Smooth muscle cell (in vitro differentiated cells): ENCODE data around the gene WDR38. TPM values are rescaled to one million over a fixed set of nuclear protein-coding genes. Genes with fewer than 3 reads are reported as not detected.
A peak's percentile ranks its signal among the peaks of the same experiment; 100 is the strongest.

Experiments used
- DNase-seq: peaks from one replicate; lab custom pipeline; 2025; ENCODE audit not compliant: unreplicated experiment; lab: John Stamatoyannopoulos, UW
- H2AFZ ChIP-seq: fragments of 200-600 bp; sonication (generic); 2 replicates; pipeline ENCODE4 v1.6.0; 2016; ENCODE audit warnings: antibody characterized with exemption, low read depth, mild to moderate bottlenecking
- H3F3A ChIP-seq: fragments of 200-600 bp; sonication (generic); 2 replicates; pipeline ENCODE4 v1.6.0; 2017; ENCODE audit warnings: antibody characterized with exemption, low read depth
- H3K27ac ChIP-seq: fragments of 200-600 bp; sonication (generic); 2 replicates; pipeline ENCODE4 v1.5.1; 2016; ENCODE audit warnings: low read depth, mild to moderate bottlenecking
- H3K27me3 ChIP-seq: fragments of 200-600 bp; sonication (generic); 2 replicates; pipeline ENCODE4 v1.6.1; 2016; ENCODE audit warnings: low read depth, mild to moderate bottlenecking
- H3K36me3 ChIP-seq: fragments of 200-600 bp; sonication (generic); 2 replicates; pipeline ENCODE4 v1.5.1; 2016; ENCODE audit warnings: low read depth
- H3K4me1 ChIP-seq: fragments of 200-600 bp; sonication (generic); 2 replicates; pipeline ENCODE4 v1.5.1; 2016; ENCODE audit warnings: low read depth
- H3K4me2 ChIP-seq: fragments of 200-600 bp; sonication (generic); 2 replicates; pipeline ENCODE4 v1.6.0; 2016; ENCODE audit warnings: mild to moderate bottlenecking
- H3K4me3 ChIP-seq: fragments of 200-600 bp; sonication (generic); 2 replicates; pipeline ENCODE4 v1.5.1; 2016; ENCODE audit warnings: mild to moderate bottlenecking
- H3K79me2 ChIP-seq: fragments of 200-600 bp; sonication (generic); 2 replicates; pipeline ENCODE4 v1.6.0; 2016; ENCODE audit warnings: low read depth, mild to moderate bottlenecking
- H3K9ac ChIP-seq: fragments of 200-600 bp; sonication (generic); 2 replicates; pipeline ENCODE4 v1.6.0; 2016; ENCODE audit warnings: low read depth
- H3K9me3 ChIP-seq: fragments of 200-600 bp; sonication (generic); replicated peaks from 2 replicates; pipeline ENCODE4 v1.5.1; 2016; ENCODE audit warnings: low read depth
- H4K20me1 ChIP-seq: fragments of 200-600 bp; sonication (generic); 2 replicates; pipeline ENCODE4 v1.6.0; 2016; ENCODE audit warnings: low read depth
- WGBS: methylation state at CpG from one replicate; pipeline ENCODE4 v1.1.7; 2016; ENCODE audit warnings: low lambda C conversion rate; 5-methylcytosine and 5-hydroxymethylcytosine counted together
- polyA plus RNA-seq: library from polyadenylated mRNA; unstranded; fragments of >200 nt; fragmentation: Nextera tagmentation; extraction: Ambion mirVana; gene quantifications from 2 replicates; pipeline ENCODE4 v1.2.1, GENCODE V29; 2016
- total RNA-seq: library from RNA; depleted of rRNA; stranded (reverse); fragments of >200 nt; gene quantifications from 2 replicates; pipeline ENCODE4 v1.2.3, GENCODE V29; 2014
- TF ChIP-seq, protein P1 (sequence below): fragments of 200-600 bp; sonication (generic); IDR thresholded peaks from 2 replicates; pipeline ENCODE4 v1.5.1; 2017; ENCODE audit warnings: borderline replicate concordance, mild to moderate bottlenecking, antibody characterized with exemption; ENCODE audit not compliant: insufficient read depth, poor library complexity, severe bottlenecking

WDR38 gene
- total and polyA plus RNA-seq, 2 experiments from 2014 or later: not detected

DNA sequence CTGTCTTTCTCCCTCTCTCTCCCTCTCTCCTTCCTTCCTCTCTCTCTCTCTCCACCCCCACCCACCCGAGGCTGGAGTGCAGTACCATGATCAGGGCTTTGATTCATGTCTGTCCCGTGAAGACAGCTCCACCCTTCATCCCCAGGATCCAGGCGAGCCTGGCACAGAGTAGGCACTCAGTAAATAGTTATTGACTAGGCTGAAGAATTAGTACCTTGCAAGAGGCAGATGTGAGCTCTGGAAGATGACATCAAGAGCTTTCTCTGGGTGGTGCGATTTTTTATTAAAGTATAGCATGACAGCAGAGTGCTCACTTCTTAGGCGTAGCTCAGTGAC lies 24.0 kb upstream of the WDR38 start:
- H3K9ac ChIP-seq: no peak overlapping the region
- no peak for DNase-seq
- H3K4me2 ChIP-seq: no peak overlapping the region
- no peaks in the 10 kb centered on the region for H3K4me1 ChIP-seq
- no peaks in the 10 kb centered on the region for H3K36me3 ChIP-seq
- peaks cover 2% of the 10 kb centered on the region for H3F3A ChIP-seq
- no peak overlapping the region for H3K27ac ChIP-seq
- no peaks in the 10 kb centered on the region for H4K20me1 ChIP-seq
- TF ChIP-seq, protein P1, sequence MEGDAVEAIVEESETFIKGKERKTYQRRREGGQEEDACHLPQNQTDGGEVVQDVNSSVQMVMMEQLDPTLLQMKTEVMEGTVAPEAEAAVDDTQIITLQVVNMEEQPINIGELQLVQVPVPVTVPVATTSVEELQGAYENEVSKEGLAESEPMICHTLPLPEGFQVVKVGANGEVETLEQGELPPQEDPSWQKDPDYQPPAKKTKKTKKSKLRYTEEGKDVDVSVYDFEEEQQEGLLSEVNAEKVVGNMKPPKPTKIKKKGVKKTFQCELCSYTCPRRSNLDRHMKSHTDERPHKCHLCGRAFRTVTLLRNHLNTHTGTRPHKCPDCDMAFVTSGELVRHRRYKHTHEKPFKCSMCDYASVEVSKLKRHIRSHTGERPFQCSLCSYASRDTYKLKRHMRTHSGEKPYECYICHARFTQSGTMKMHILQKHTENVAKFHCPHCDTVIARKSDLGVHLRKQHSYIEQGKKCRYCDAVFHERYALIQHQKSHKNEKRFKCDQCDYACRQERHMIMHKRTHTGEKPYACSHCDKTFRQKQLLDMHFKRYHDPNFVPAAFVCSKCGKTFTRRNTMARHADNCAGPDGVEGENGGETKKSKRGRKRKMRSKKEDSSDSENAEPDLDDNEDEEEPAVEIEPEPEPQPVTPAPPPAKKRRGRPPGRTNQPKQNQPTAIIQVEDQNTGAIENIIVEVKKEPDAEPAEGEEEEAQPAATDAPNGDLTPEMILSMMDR: no peak
- H3K9me3 ChIP-seq: no peaks in the 10 kb centered on the region
- no peaks in the 10 kb centered on the region for H3K27me3 ChIP-seq
- H2AFZ ChIP-seq: no peak overlapping the region
- WGBS: 69% methylated on average over 5 of the region's 5 CpGs
- H3K4me3 ChIP-seq: no peak overlapping the region
- no peaks in the 10 kb centered on the region for H3K79me2 ChIP-seq

DNA sequence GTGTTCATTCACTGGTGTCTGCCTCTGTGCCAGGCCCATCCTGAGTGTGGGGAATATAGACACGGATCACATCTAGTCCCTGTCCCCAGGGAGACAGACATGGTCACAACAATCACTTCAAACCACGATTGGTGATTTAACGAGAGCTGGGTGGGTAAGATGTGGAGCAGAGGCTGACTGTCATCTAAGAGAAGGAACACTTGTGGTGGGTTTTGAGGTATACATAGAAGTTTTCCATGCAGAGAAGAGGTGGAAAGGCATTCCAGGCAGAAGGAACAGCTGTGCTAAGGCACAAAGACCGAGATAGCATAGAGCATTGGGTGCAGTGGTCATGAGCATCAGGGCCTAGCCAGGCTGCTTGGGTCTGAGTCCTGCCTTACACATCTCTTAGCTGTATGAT lies 22.7 kb upstream of the WDR38 start:
- no peaks in the 10 kb centered on the region for H3K36me3 ChIP-seq
- 64% methylated on average over 4 of the region's 4 CpGs for whole genome bisulfite sequencing
- no peak overlapping the region for H3K9ac ChIP-seq
- no peaks in the 10 kb centered on the region for H3K79me2 ChIP-seq
- no peaks in the 10 kb centered on the region for H3K4me1 ChIP-seq
- no peak overlapping the region for H3K27ac ChIP-seq
- H3K4me2 ChIP-seq: no peak overlapping the region
- no peaks in the 10 kb centered on the region for H3K9me3 ChIP-seq
- no peaks in the 10 kb centered on the region for H3K27me3 ChIP-seq
- peaks cover 2% of the 10 kb centered on the region for H3F3A ChIP-seq
- TF ChIP-seq, protein P1: no peak
- no peaks in the 10 kb centered on the region for H4K20me1 ChIP-seq
- H2AFZ ChIP-seq: no peak overlapping the region
- DNase-seq: no peak
- H3K4me3 ChIP-seq: no peak overlapping the region

DNA sequence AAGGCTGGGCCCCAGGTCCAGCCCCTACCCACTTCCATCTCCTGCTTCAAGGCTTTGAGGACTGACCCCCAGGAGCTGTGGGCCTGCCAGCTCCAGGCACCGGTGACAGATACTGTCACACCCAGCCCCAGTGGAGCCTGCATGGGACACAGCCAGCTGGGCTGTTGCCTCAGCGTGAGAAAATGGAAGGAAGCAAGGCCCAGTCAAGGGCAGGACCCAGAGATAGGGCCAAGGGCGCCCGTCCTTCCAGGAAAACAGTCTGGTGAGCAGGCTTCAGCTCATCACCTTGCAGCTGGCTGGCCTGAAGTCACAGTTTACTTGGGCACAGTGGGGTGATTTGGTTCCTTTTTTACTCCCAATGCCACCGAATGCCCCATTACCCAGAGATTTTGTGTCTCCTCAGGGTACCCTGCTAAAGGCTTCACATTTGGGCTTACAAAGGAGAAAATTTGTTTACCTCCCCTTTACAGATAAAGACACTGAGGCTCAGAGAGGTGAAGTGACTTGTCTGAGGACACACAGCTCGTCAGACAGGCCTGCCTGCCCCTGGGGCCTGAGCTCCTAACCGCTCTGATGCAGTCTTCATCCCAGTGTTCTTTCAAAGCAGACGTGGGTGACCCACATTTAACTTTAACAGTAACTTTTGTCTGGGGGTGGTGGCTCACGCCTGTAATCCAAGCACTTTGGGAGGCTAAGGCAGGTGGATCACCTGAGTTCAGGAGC lies 21.5 kb upstream of the WDR38 start:
- TF ChIP-seq, protein P1: no peak
- H3K4me1 ChIP-seq: no peaks in the 10 kb centered on the region
- H4K20me1 ChIP-seq: no peaks in the 10 kb centered on the region
- H3K9ac ChIP-seq: no peak overlapping the region
- 92% methylated on average over 9 of the region's 9 CpGs for WGBS
- no peak for DNase-seq
- no peaks in the 10 kb centered on the region for H3K27me3 ChIP-seq
- H3K4me3 ChIP-seq: no peak overlapping the region
- H3K36me3 ChIP-seq: no peaks in the 10 kb centered on the region
- no peaks in the 10 kb centered on the region for H3K9me3 ChIP-seq
- no peak overlapping the region for H3K27ac ChIP-seq
- H3K79me2 ChIP-seq: no peaks in the 10 kb centered on the region
- H2AFZ ChIP-seq: no peak overlapping the region
- H3K4me2 ChIP-seq: no peak overlapping the region
- H3F3A ChIP-seq: peaks cover 2% of the 10 kb centered on the region

DNA sequence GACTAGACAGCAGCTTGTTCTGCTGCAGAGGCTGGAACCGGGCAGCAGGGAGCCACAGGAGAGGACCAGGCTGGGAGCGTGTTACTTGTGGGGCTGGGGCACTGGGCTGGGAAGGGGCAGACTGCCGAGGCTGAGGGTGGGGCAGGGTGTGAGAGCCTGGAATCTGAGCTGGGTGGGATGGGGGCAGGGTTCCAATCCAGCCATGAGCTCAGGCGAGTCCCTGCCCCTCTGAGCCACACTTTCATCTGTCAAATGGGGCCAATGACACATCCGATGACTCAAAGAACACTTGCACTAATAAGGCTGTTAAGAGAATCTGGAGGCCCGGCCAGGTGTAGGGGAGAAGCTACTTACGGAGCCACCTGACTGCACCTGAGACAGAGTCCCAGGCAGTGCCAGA lies 18.7 kb upstream of the WDR38 start:
- H3K36me3 ChIP-seq: no peaks in the 10 kb centered on the region
- H3K27me3 ChIP-seq: no peaks in the 10 kb centered on the region
- TF ChIP-seq, protein P1: no peak
- peak overlapping the region; percentile 66 for H3K4me2 ChIP-seq
- H2AFZ ChIP-seq: no peak overlapping the region
- no peak overlapping the region for H3K9ac ChIP-seq
- H3F3A ChIP-seq: peaks cover 2% of the 10 kb centered on the region
- no peaks in the 10 kb centered on the region for H3K9me3 ChIP-seq
- DNase-seq: no peak
- H3K79me2 ChIP-seq: no peaks in the 10 kb centered on the region
- no peak overlapping the region for H3K4me3 ChIP-seq
- WGBS: 59% methylated on average over 7 of the region's 7 CpGs
- H3K27ac ChIP-seq: no peak overlapping the region
- H4K20me1 ChIP-seq: no peaks in the 10 kb centered on the region
- no peaks in the 10 kb centered on the region for H3K4me1 ChIP-seq
